ENCODE results near the gene FOXN1.

- TF ChIP-seq CTCF (IDR thresholded peaks at IDR 0.05) (no peak), RAD21 (conservative IDR thresholded peaks at IDR 0.05 in 1 of 2, IDR thresholded peaks at IDR 0.05 in 1 of 2) (no peak), EP300 (IDR thresholded peaks at IDR 0.05) (no peak), POLR2A (IDR thresholded peaks at IDR 0.05; ENCODE audit: low read length) (no peak), KDM5A (IDR thresholded peaks at IDR 0.05) (no peak), NR3C1 (IDR thresholded peaks at IDR 0.05) (no peak), MYC (IDR thresholded peaks at IDR 0.05; ENCODE audit: borderline replicate concordance, low read length) (no peak), CBX2 (IDR thresholded peaks at IDR 0.05; ENCODE audit: borderline replicate concordance, low read depth) (no peak)
- TF ChIP-seq, protein P1, sequence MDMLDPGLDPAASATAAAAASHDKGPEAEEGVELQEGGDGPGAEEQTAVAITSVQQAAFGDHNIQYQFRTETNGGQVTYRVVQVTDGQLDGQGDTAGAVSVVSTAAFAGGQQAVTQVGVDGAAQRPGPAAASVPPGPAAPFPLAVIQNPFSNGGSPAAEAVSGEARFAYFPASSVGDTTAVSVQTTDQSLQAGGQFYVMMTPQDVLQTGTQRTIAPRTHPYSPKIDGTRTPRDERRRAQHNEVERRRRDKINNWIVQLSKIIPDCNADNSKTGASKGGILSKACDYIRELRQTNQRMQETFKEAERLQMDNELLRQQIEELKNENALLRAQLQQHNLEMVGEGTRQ (IDR thresholded peaks at IDR 0.05), result no peak
- TF ChIP-seq, protein P2, sequence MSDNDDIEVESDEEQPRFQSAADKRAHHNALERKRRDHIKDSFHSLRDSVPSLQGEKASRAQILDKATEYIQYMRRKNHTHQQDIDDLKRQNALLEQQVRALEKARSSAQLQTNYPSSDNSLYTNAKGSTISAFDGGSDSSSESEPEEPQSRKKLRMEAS (IDR thresholded peaks at IDR 0.05), result no peak
Observed at GRCh38 chr17:28584434-28584833, 78.3 kb downstream of the FOXN1 start.

Data from A549 (cell line).